ENCODE measurements around the gene CYP2R1. TPM values are rescaled to one million over a fixed set of nuclear protein-coding genes. Genes with fewer than 3 reads are reported as not detected.

Gene CYP2R1
- total and polyA plus RNA-seq, 2 of the 13 experiments (the other 11 are each of a cell fraction or from before 2014, with no cell fraction given) = 0.59 to 0.60 TPM

- TF ChIP-seq ZBTB43 (CRISPR knock-in tag; conservative IDR thresholded peaks at IDR 0.05) (no peak), YEATS2 (CRISPR knock-in tag; IDR thresholded peaks at IDR 0.05; ENCODE audit: borderline replicate concordance) (0 out of 2 replicates have a peak, but pooled peaks have one; percentile 22), ZKSCAN1 (IDR thresholded peaks at IDR 0.05; ENCODE audit: low read length) (no peak), ERF (CRISPR knock-in tag; IDR thresholded peaks at IDR 0.05) (no peak), JUND (CRISPR knock-in tag; IDR thresholded peaks at IDR 0.05) (no peak), HNF4A (CRISPR knock-in tag; IDR thresholded peaks at IDR 0.05) (peak; percentile 76), ZSCAN29 (CRISPR knock-in tag; conservative IDR thresholded peaks at IDR 0.05) (no peak), ZNF597 (CRISPR knock-in tag; IDR thresholded peaks at IDR 0.05) (no peak), THAP11 (CRISPR knock-in tag; IDR thresholded peaks at IDR 0.05) (0 out of 2 replicates have a peak, but pooled peaks have one; percentile 21), SYNCRIP (IDR thresholded peaks at IDR 0.05; ENCODE audit: insufficient read depth, low read depth, low read length) (no peak), CC2D1A (CRISPR knock-in tag; IDR thresholded peaks at IDR 0.05) (no peak)
- TF ChIP-seq, protein P1, sequence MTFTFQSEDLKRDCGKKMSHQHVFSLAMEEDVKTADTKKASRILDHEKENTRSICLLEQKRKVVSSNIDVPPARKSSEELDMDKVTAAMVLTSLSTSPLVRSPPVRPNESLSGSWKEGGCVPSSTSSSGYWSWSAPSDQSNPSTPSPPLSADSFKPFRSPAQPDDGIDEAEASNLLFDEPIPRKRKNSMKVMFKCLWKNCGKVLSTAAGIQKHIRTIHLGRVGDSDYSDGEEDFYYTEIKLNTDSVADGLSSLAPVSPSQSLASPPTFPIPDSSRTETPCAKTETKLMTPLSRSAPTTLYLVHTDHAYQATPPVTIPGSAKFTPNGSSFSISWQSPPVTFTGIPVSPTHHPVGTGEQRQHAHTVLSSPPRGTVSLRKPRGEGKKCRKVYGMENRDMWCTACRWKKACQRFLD (CRISPR knock-in tag; IDR thresholded peaks at IDR 0.05; ENCODE audit: borderline replicate concordance) = no peak
- TF ChIP-seq, protein P2, sequence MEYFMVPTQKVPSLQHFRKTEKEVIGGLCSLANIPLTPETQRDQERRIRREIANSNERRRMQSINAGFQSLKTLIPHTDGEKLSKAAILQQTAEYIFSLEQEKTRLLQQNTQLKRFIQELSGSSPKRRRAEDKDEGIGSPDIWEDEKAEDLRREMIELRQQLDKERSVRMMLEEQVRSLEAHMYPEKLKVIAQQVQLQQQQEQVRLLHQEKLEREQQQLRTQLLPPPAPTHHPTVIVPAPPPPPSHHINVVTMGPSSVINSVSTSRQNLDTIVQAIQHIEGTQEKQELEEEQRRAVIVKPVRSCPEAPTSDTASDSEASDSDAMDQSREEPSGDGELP (IDR thresholded peaks at IDR 0.05; ENCODE audit: borderline replicate concordance, low read depth) = no peak
Measured at GRCh38 chr11:14861680-14862079, 30.4 kb downstream of the CYP2R1 start (continued).

All from HepG2 (cell line).